HL-60/S4 treated with phorbol 12-myristate 13-acetate at 8.2 ng/mL for 4 days and 3 days (cell line): ENCODE data around the gene FCHSD2.
"Not testable (repeated sequence)": the region's sequence is repeated elsewhere in the genome, so short reads cannot be mapped to it uniquely, and the experiment has no call there.

Source experiments
- in situ Hi-C: fragments of 300-500 bp; cut with MboI; formaldehyde crosslinking; loops from 2 replicates; pipeline ENCODE4 v1.15.0; 2022; ENCODE audit warnings: low sequenced_read_pairs

The FCHSD2 gene

GRCh38 chr11:73018856-73019255 is 123.3 kb downstream of the FCHSD2 start:
- in situ Hi-C loops: no loop called here

DNA sequence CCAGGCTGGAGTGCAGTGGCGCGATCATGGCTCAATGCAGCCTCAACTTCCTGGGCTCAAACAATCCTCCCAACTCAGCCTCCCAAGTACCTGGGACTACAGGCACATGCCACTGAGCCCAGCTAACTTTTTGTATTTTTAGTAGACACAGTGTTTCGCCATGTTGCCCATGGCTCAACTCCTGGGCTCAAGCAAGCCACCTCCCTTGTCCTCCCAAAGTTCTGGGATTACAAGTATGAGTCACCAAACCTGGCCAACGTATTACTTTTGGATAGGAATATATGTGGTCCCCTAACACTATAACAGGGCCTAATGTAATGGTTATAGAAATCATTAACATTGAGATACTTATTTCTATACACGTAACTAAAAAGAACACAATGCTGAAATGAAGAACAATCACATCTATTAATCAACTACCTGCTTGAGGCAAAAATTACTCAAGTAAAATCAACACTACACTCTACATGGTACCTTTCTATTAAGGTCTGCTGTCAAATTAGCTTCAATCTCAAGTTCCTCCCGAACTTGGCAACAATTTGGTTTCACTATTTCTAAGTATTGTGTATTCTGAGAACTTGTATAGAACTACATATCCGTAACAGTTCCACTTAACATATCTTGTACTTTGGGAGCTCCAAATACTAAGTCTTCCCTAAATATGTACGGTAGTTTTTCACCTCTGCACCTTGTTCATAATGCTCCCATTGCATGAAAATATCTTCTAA is 124.9 kb downstream of the FCHSD2 start:
- in situ Hi-C loops: no loop called here

GRCh38 chr11:73013021-73013420 is 129.1 kb downstream of the FCHSD2 start:
- in situ Hi-C loops: no loop called here

- in situ Hi-C loops: no loop called here
Measured at GRCh38 chr11:73012121-73012863, 129.8 kb downstream of the FCHSD2 start.

DNA sequence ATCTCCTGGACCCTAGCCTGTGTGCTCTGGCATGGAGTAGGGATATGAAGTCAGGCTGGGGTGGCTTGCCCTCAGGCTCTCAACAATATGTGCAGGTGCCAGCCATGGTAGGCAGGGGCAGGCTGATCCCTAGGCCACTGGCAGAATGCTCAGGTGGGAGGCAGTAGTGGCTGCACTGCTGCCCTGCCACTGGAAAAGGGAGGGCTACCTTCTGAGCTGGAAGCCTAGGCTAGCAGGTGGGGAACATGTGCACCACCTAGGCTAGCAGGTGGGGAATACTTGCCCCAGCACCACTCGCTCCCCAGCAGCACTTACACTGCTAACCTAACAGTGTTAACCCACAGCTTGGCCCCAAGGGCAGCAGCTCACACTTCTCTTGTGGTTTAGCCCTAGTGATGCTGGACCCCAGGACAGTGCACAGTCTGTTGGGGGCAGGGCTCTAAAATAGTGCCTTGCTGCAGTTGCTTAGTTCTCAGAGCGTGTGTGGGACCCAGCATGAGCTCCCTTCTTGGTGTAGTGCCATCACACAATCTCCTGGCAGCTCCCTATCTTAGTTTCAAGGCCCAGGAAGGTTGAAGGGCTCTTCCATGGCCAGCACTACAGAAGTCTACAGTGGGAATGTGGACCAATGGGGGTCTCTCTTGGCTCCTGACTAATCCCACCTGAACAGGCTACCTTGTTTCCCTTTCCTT is 130.8 kb downstream of the FCHSD2 start:
- in situ Hi-C loops: no loop called here

- in situ Hi-C loops: no loop called here
Measured at GRCh38 chr11:73009972-73010371, 132.1 kb downstream of the FCHSD2 start.

- in situ Hi-C loops: no loop called here
Measured at GRCh38 chr11:73004088-73004487, 138.0 kb downstream of the FCHSD2 start.

GRCh38 chr11:73003088-73003487 is 139.0 kb downstream of the FCHSD2 start:
- in situ Hi-C loops: no loop called here

DNA sequence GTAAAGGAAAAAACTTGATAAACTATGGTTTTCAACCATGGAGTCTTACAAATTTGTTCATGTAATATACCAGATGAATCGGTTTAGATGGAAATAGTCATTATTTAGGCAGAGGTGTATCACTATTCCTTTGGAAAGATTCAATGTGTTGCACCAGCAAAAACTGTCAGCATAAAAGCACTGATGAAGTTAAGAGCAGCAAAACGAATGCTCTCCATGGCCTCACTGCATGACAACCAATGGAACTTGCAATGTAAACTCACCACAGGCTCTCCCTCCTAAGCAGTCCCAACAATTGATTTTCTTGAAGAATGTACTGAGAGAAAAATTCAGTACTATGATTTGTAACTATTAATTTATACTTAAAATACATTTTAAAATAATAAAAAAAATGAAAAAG is 139.9 kb downstream of the FCHSD2 start:
- in situ Hi-C loops: no loop called here

DNA sequence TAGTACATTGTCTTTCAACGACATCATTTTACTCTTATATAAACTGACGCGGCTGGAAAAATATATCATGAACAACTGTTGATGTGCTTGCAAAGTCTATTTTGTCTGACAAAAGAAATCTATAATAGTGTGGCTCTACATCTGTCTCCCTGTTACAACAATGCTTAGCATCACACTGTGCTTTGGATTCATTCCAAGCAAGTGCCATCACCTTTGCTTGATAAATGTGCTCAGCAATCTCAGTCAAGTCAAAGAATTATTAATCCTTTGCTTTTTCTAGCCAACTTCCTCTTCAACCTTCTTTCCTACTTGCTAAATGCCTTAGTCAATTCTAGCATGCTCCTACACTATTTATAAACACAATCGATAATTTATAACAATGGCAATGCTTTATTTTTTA is 140.5 kb downstream of the FCHSD2 start:
- in situ Hi-C loops: no loop called here

DNA sequence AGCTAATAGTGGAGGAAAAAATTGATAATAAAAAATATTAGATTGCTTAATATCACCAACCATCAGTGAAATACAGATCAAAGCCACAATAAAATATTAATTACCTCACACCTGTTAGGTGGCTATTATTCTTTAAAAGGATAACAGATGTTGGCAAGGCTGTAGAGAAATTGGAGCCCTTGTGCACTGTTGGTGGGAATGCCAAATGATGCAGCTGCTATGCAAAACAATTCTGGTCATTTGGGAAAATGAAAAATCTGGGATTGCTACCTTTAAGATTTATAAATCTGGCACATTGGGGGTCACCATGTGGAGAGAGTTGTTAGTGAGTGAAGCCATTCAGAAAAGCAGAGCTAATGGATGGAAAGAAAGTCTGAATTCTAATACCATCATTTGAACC is 143.4 kb downstream of the FCHSD2 start:
- in situ Hi-C loops: no loop called here

DNA sequence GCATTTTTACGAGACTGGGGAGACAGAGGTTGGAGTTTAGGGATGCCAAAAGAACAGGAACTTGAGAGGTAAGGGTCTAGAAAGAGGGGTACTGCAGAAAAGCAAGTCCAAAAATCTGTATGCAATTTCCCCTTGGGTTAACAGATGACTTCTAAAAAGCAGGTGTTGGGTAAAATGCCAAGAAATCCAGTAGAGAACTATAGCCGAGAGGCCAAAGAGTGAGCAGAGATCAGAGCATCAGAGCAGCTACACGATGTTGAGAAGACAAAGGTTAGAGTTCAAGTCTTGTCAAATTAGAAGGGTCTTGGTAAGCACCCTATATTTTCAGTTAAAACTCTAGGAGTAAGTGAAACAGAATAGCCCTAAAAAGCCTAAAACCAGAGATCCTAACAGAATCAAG is 145.2 kb downstream of the FCHSD2 start:
- in situ Hi-C loops: no loop called here

DNA sequence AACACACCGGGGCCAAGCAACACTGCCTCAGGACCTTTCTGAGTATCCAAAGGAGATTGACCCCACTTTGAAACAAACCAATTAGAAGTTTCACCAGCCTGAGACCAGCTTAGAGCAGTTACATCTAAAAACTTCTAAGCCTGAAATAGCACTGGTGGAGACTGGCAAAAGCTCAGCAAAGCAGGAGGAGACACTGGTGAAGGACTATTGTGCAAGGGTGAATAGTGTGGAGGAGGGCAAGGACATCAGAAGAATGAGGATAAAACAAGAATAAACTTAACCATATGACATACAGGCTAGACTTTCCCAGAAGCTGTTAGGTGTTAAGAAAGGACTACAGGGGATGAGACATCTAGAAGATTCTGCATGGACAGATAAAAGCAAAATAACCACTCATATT is 152.4 kb downstream of the FCHSD2 start:
- in situ Hi-C loops: no loop called here

- in situ Hi-C loops: no loop called here
Measured at GRCh38 chr11:72988821-72989220, 153.3 kb downstream of the FCHSD2 start.

DNA sequence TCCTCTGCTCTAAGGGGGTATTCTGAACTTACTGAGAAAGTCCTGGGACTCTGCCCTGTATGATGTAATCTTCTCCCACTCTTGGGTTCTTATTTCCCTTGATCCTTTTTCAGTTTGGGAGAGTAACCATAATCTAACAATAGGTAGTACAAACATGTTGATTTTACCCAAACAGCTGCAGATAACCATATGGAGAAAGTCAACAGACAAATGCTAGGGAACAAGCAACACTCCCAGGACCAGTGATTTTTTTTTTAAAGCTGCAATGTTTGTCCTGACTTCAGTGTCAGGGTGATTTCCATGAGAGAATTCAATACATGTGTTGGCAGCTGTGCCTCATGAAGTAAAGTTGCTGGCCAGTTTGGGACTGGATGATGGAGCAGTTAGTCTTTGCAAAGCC is 156.5 kb downstream of the FCHSD2 start:
- in situ Hi-C loops: no loop called here

- in situ Hi-C loops: no loop called here
Measured at GRCh38 chr11:72984453-72985077, 157.6 kb downstream of the FCHSD2 start.

GRCh38 chr11:72983560-72983959 is 158.6 kb downstream of the FCHSD2 start:
- in situ Hi-C loops: no loop called here

GRCh38 chr11:72981971-72982685 is 160.0 kb downstream of the FCHSD2 start:
- in situ Hi-C loops: no loop called here

- in situ Hi-C loops: no loop called here
Measured at GRCh38 chr11:72981080-72981479, 161.0 kb downstream of the FCHSD2 start.

DNA sequence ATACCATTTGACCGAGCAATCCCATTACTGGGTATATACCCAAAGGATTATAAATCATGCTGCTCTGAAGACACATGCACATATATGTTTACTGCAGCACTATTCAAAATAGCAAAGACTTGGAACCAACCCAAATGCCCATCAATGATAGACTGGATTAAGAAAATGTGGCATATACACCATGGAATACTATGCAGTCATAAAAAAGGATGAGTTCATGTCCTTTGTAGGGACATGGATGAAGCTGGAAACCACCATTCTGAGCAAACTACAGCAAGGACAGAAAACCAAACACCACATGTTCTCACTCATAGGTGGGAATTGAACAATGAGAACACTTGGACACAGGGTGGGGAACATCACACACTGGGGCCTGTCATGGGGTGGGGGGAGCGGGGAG is 164.3 kb downstream of the FCHSD2 start:
- in situ Hi-C loops: not testable (repeated sequence)

- in situ Hi-C loops: not testable (repeated sequence)
Measured at GRCh38 chr11:72976522-72976892, 165.6 kb downstream of the FCHSD2 start.
